Testis (tissue), 3 donors: ENCODE data around the gene RFX2. TPM values are rescaled to one million over a fixed set of nuclear protein-coding genes. Genes with fewer than 3 reads are reported as not detected.
A peak's percentile ranks its signal among the peaks of the same experiment; 100 is the strongest.

Experiments
- DNase-seq: peaks from one replicate; pipeline ENCODE4 v3.0.0-alpha.2; 2019
- H3K27ac ChIP-seq, 2 donors: fragments of 200-600 bp; sonication (generic); one replicate each; pipeline ENCODE4 v1.5.1; 2019
- H3K27me3 ChIP-seq: fragments of 200-600 bp; sonication (generic); one replicate; pipeline ENCODE4 v1.5.1; 2019
- H3K36me3 ChIP-seq: fragments of 200-600 bp; sonication (generic); one replicate; pipeline ENCODE4 v1.5.1; 2017; ENCODE audit warnings: low read depth; ENCODE audit errors: missing control alignments
- H3K4me1 ChIP-seq: fragments of 200-600 bp; sonication (generic); one replicate; pipeline ENCODE4 v1.5.1; 2019
- H3K4me3 ChIP-seq, 2 donors: fragments of 200-600 bp; sonication (generic); one replicate each; pipeline ENCODE4 v1.5.1; 2017 to 2019
- H3K9me3 ChIP-seq: fragments of 200-600 bp; sonication (generic); one replicate; pipeline ENCODE4 v1.5.1; 2017
- CTCF ChIP-seq, 3 experiments: fragments of 450-650 bp in 2 of 3; fragments of 200-600 bp in 1 of 3; sonication (generic) in 1 of 3; IDR thresholded peaks; one replicate each; pipeline ENCODE4 v1.5.1; 2016 to 2019; ENCODE audit warnings: antibody characterized with exemption in 3 of 3, mild to moderate bottlenecking in 2 of 3, moderate library complexity in 1 of 3
- POLR2A ChIP-seq: fragments of 450-650 bp; IDR thresholded peaks from one replicate; pipeline ENCODE4 v1.6.1; 2017; ENCODE audit warnings: antibody characterized with exemption, mild to moderate bottlenecking, moderate library complexity
- WGBS, 2 donors: methylation state at CpG; one replicate each; pipeline ENCODE4 v1.1.5; 2018; 5-methylcytosine and 5-hydroxymethylcytosine counted together
- intact Hi-C: fragments of 100-400 bp; cut with DNase I; formaldehyde crosslinking; loops from one replicate; pipeline ENCODE4 v1.15.1; 2023; ENCODE audit warnings: low total_unique reads
- polyA plus RNA-seq: library from polyadenylated mRNA; stranded (reverse); fragments of 350-450 nt; fragmentation: Illumina TruSeq; extraction: RNeasy Lipid Tissue Mini Kit (QIAGEN cat#74804); gene quantifications from one replicate; pipeline ENCODE4 v1.2.3, GENCODE V29; 2014; ENCODE audit warnings: low read depth, low replicate concordance; ENCODE audit not compliant: insufficient read depth
- total RNA-seq, 2 donors: library from RNA; depleted of rRNA; stranded (reverse); fragments of >200 nt; gene quantifications; one replicate each; pipeline ENCODE4 v1.2.3, GENCODE V29; 2016

The RFX2 gene
- total and polyA plus RNA-seq, 3 donors from 2014 or later: 92.9 to 197 (median 127) TPM

- H3K4me1 ChIP-seq: no peaks in the 10 kb centered on the region
- intact Hi-C loops: loop anchor here (5.0 kb wide), 1 partner anchor 79 kb away; no protein-coding TSS in a partner anchor
- no peak overlapping the region for H3K4me3 ChIP-seq
- 54 to 63% methylated on average over 3 of the region's 3 CpGs for WGBS, 2 donors
- H3K27ac ChIP-seq: no peak overlapping the region
- no peak for DNase-seq
- no peak for TF ChIP-seq CTCF (IDR thresholded peaks at IDR 0.05)
- no peak for TF ChIP-seq POLR2A
- H3K9me3 ChIP-seq: no peaks in the 10 kb centered on the region
- no peaks in the 10 kb centered on the region for H3K27me3 ChIP-seq
- no peaks in the 10 kb centered on the region for H3K36me3 ChIP-seq
Observed at GRCh38 chr19:6126335-6126974, 16.2 kb upstream of the RFX2 start.

- Histone ChIP-seq H3K36me3 (no peaks in the 10 kb centered on the region), H3K27ac (no peak overlapping the region), H3K4me1 (no peaks in the 10 kb centered on the region), H3K27me3 (no peaks in the 10 kb centered on the region), H3K9me3 (no peaks in the 10 kb centered on the region), H3K4me3 (no peak overlapping the region)
- intact Hi-C loops: loop anchor here (5.0 kb wide), 1 partner anchor 78 kb away; no protein-coding TSS in a partner anchor
- DNase-seq: peak; percentile 65
- WGBS, 2 donors: 42 to 53% methylated on average over 6 of the region's 6 CpGs
- TF ChIP-seq POLR2A (no peak), CTCF (IDR thresholded peaks at IDR 0.05) (peak; percentile 54 to 73 (median 70))
Observed at GRCh38 chr19:6125571-6125989, 15.3 kb upstream of the RFX2 start.

GRCh38 chr19:6119031-6119430 lies 8.7 kb upstream of the RFX2 start:
- TF ChIP-seq POLR2A: no peak
- TF ChIP-seq CTCF (IDR thresholded peaks at IDR 0.05): no peak
- Histone ChIP-seq H3K4me1 (no peaks in the 10 kb centered on the region), H3K4me3 (no peak overlapping the region), H3K27ac (no peak overlapping the region), H3K36me3 (no peaks in the 10 kb centered on the region), H3K27me3 (no peaks in the 10 kb centered on the region), H3K9me3 (no peaks in the 10 kb centered on the region)
- intact Hi-C loops: no loop called here
- DNase-seq: no peak

- Histone ChIP-seq H3K4me3 (no peak overlapping the region), H3K27ac (no peak overlapping the region), H3K36me3 (no peaks in the 10 kb centered on the region), H3K9me3 (no peaks in the 10 kb centered on the region), H3K27me3 (no peaks in the 10 kb centered on the region), H3K4me1 (no peaks in the 10 kb centered on the region)
- TF ChIP-seq POLR2A (no peak), CTCF (IDR thresholded peaks at IDR 0.05) (no peak)
- WGBS, 2 donors: 69 to 73% methylated on average over 2 of the region's 2 CpGs
- no peak for DNase-seq
- intact Hi-C loops: no loop called here
Observed at GRCh38 chr19:6118043-6118442, 7.7 kb upstream of the RFX2 start.

GRCh38 chr19:6117534-6117933 lies 7.2 kb upstream of the RFX2 start:
- no peak overlapping the region for H3K27ac ChIP-seq
- H3K9me3 ChIP-seq: no peaks in the 10 kb centered on the region
- no peaks in the 10 kb centered on the region for H3K36me3 ChIP-seq
- no peak for TF ChIP-seq CTCF (IDR thresholded peaks at IDR 0.05)
- no peak for TF ChIP-seq POLR2A
- no peak for DNase-seq
- no peak overlapping the region for H3K4me3 ChIP-seq
- H3K4me1 ChIP-seq: no peaks in the 10 kb centered on the region
- H3K27me3 ChIP-seq: no peaks in the 10 kb centered on the region
- intact Hi-C loops: no loop called here
